ENCODE results near the gene ABCA7.

ABCA7 gene, protein sequence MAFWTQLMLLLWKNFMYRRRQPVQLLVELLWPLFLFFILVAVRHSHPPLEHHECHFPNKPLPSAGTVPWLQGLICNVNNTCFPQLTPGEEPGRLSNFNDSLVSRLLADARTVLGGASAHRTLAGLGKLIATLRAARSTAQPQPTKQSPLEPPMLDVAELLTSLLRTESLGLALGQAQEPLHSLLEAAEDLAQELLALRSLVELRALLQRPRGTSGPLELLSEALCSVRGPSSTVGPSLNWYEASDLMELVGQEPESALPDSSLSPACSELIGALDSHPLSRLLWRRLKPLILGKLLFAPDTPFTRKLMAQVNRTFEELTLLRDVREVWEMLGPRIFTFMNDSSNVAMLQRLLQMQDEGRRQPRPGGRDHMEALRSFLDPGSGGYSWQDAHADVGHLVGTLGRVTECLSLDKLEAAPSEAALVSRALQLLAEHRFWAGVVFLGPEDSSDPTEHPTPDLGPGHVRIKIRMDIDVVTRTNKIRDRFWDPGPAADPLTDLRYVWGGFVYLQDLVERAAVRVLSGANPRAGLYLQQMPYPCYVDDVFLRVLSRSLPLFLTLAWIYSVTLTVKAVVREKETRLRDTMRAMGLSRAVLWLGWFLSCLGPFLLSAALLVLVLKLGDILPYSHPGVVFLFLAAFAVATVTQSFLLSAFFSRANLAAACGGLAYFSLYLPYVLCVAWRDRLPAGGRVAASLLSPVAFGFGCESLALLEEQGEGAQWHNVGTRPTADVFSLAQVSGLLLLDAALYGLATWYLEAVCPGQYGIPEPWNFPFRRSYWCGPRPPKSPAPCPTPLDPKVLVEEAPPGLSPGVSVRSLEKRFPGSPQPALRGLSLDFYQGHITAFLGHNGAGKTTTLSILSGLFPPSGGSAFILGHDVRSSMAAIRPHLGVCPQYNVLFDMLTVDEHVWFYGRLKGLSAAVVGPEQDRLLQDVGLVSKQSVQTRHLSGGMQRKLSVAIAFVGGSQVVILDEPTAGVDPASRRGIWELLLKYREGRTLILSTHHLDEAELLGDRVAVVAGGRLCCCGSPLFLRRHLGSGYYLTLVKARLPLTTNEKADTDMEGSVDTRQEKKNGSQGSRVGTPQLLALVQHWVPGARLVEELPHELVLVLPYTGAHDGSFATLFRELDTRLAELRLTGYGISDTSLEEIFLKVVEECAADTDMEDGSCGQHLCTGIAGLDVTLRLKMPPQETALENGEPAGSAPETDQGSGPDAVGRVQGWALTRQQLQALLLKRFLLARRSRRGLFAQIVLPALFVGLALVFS (N-terminal part only)

DNA sequence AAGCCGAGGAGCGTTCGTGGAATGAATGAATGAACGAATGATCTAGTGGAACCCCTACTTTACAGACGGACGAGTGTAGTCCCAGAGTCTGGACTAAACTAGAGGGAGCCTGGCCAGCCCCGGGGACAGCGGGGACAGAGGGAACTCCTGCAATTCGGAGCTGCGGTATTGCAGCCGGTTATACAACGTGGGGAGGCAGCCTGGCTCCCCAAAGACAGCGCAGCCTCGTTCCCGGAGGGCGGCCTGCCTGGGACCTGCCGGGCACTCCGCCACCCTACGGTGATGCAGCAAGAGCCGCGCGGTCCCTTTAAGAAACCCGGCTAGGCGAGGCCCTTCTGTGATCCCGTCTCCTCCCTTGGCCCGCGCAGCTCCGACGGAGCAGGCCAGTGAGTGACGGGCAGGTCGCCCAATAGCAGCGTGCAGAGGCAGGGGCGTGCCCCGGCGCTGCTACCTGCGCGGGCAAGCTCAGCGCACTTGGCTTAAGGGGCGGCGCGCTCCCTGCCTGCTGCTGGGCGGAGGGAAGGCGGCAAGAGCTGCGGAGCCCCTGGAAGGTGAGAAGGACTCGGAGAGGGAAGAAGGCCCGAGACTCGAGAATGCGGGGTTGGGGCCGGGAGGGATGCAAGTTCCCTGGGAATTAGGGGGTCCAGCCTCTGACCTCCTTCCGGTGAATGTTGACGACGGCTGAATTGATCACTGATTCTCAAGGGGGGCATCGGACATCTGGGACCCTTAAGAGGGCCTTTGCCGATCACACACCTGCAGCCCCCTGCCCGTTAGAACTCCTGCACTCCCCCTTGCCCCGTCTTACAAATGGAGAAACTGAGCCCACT, at the start of gene ABCA7:
Gene ABCA7, plus strand, starts transcription at position 462 of the 830 bp plus-strand sequence. CDS start 1,255 bp downstream, outside the sequence.
- peak; percentile 97 to 99 (median 99) for DNase-seq (ENCODE audit: low read depth in 3 of 3)

DNA sequence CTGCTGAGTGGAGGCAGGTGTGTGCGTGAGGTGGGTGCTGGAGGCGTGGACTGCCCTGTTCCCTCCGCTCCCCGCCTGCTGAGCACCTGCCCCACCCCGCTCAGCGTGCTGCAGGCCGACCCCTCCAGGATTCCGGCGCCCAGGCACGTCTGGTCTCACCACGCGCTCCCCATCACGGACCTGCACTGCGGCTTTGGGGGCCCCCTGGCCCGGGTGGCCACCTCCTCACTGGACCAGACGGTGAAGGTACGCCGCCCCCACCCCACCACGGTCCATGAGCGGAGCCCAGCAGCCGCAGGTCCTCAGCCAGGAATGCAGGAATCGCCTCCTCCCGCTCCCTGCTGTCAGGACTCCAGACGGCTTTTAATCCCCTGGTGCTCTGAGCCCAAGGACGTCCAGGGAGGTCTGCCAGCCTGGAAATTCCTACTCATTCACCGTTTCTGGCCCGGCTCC, 49.8 kb upstream of the ABCA7 start:
- DNase-seq (ENCODE audit: low read depth in 3 of 3): no peak

DNA sequence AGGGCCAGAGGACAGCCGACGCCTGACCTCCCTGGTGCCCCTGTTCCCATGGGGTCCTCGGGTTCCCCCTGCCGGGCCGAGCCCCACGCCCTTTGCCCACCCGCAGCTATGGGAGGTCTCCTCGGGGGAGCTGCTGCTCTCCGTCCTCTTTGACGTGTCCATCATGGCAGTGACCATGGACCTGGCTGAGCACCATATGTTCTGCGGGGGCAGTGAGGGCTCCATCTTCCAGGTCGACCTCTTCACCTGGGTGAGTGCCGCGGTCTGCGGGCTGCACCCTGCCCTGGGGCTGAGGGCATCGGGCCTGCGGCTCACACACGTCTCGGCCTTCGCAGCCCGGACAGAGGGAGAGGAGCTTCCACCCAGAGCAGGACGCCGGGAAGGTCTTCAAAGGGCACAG, 49.2 kb upstream of the ABCA7 start:
- DNase-seq (ENCODE audit: low read depth in 3 of 3): no peak

- peak in 1 of 3 experiments; percentile 31 for DNase-seq (ENCODE audit: low read depth in 3 of 3)
Measured at GRCh38 chr19:991174-991931, 48.6 kb upstream of the ABCA7 start.

DNA sequence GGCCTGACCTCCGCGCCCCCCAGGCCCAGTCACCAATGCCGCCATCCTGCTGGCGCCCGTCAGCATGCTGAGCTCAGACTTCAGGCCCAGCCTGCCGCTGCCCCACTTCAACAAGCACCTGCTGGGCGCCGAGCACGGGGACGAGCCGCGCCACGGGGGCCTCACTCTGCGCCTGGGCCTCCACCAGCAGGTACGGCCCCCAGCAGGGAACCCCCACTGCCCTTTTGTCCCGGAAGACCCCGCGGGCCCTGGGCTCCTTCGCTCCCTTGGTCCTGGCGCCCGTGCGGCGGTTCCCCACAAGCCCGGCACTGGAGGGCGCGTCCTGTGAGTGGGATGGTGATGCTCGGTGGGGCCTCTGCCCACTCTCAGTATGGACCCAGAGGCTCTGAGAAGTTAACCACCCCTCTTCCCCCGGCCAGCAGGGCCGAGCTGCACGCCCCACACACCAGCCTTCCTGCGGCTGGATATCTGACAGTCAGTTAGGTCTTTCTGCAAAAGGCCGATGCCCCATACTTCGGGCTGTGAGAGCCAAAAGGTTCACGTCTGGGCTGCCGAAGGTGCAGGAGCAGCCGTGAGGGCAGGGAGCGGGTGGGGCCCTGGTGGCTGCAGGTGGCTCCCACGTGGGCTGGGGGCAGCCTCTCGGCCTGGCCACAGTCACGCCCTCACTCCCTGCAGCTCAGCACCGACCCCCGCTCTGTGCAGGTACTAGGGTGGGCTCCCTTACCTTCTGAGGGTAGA, 47.8 kb upstream of the ABCA7 start:
- no peak for DNase-seq (ENCODE audit: low read depth in 3 of 3)

DNA sequence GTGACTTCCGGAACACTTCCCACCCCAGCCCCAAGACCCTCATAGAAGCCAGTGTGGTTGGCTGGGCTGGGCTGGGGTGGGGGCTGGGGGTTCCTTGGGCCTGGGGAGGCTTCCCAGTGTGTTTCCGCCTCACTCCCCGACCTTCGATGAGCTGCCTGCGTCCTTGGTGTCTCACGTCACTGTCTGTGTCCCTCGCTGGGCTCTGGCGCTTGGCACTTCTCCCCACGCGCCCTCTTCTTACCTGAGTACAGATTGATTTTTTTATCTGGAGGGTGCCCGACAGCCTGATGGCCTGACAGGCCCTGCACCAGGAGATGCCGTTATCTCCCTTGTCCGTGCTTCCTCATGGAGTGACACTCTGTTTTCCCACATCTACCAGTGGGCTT, 47.2 kb upstream of the ABCA7 start:
- DNase-seq (ENCODE audit: low read depth in 3 of 3): no peak

GRCh38 chr19:993361-993830, 46.5 kb upstream of the ABCA7 start:
- DNase-seq (ENCODE audit: low read depth in 3 of 3): no peak

- DNase-seq (ENCODE audit: low read depth in 3 of 3): no peak
Measured at GRCh38 chr19:993831-994393, 46.0 kb upstream of the ABCA7 start.

- DNase-seq (ENCODE audit: low read depth in 3 of 3): no peak
Measured at GRCh38 chr19:994516-994915, 45.4 kb upstream of the ABCA7 start.

GRCh38 chr19:995051-995827, 44.7 kb upstream of the ABCA7 start:
- no peak for DNase-seq (ENCODE audit: low read depth in 3 of 3)

DNA sequence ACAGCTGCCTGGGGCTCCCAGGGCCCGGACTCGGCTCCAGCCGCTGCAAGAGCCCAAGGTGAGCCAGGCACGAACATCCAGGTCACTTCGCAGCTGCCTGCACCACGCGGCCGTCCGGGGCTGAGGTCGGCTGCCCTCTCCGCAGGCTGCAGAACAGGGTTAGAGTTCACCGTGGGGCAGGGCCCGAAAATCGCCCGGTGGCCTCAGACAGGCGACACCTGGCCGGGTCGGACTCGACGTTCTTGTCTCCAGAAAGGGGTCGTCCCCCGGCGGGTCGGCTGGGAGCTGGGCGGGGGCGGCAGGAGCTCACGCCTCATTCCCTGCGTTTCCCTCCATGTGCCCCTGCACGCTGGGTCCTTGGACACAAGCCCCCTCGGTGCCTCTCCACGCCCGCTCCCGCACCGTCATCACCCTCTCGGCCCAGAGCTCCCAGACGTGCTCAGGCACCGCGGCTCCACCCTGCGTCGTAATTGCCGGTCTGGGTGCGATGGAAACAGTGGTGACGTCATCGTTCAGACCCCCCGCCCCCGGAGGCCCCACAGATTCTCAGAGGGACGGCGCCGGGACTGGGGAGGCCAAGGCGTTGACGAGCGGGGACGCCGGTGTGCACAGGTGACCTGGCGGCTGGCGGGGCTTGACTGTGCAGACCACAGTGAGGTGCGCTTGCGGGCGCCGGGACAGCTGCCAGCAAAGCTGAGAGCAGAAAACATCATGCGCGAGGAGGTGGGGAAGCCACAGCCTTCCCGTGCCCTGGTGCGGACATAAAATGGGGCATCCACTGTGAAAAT, 43.7 kb upstream of the ABCA7 start:
- DNase-seq (ENCODE audit: low read depth in 3 of 3): peak; percentile 33 to 60 (median 42)

- DNase-seq (ENCODE audit: low read depth in 3 of 3): no peak
Measured at GRCh38 chr19:998064-998463, 41.8 kb upstream of the ABCA7 start.

GRCh38 chr19:999379-999719, 40.6 kb upstream of the ABCA7 start:
- no peak for DNase-seq (ENCODE audit: low read depth in 3 of 3)

- DNase-seq (ENCODE audit: low read depth in 3 of 3): peak in 2 of 3 experiments; percentile 43 to 54
Measured at GRCh38 chr19:1000095-1000494, 39.8 kb upstream of the ABCA7 start, which contains the start of gene GRIN3B. TSS of gene GRIN3B (plus strand) at chr19:1000419. CDS start at chr19:1000438, 19 bp downstream.

DNA sequence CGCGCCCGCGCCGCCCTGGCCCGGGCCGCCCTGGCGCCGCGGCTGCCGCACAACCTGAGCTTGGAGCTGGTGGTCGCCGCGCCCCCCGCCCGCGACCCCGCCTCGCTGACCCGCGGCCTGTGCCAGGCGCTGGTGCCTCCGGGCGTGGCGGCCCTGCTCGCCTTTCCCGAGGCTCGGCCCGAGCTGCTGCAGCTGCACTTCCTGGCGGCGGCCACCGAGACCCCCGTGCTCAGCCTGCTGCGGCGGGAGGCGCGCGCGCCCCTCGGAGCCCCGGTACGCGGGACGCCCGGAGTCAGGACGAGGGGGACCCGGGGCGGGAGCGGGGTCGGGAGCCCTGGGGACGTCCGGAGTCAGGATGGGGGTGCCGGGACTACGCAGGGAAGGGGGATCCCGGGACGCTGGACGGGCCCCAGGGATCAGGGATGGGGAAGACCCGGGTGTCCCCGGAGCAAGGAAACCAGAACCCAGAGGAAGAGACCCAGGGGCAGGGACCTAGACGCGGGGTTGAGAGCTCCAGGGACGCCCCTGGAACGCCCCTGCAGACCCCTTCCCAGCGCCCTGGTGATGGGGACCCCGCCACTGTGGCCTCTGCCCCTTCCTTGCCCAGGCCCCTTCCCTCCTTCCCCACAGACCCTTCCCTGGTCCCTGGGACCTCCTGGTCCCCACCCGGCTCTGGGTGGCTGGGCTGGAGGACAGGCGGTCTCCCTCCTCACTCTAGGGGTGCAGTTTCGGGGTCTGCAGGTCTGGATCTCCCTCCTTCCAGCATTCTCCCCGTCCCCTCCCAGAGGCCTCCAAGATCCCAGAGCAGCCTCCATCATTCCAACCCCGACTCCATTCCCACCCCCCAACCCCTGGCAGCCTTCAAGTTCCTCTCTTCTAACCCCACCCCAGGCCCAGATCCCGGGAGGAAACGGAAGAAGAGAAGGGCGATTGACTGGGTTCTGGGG, 39.0 kb upstream of the ABCA7 start:
- DNase-seq (ENCODE audit: low read depth in 3 of 3): no peak

DNA sequence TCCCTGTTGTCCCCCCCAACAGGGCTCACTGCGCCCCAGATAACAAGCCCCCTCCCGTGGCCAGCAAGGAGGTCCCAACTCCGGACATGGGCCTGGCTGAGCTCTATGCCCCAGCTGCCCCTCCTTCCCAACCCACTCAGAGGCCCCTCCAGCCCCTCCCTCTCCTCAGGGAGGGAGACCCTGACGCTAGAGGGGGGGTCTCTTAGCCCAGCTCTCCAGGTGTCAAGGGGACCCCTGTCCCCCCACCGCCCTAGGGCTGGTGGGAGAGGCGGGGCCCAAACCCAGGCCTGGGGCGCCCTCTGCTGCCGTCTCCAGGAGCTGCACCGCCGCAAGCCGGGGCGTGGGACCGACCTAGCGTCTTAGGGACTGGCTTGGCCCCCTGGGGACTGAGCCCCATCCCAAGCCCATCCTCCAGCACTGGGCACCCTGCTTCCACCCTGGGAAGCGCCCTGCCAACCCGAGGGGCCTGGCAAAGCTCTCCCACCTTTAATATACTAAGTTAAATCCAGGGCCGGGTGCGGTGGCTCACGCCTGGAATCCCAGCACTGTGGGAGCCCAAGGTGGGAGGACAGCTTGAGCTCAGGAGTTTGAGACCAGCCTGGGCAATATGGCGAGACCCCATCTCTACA, 38.3 kb upstream of the ABCA7 start:
- peak; percentile 50 to 64 (median 52) for DNase-seq (ENCODE audit: low read depth in 3 of 3)
